Activated T-cell treated with anti-CD3 and anti-CD28 coated beads, Interleukin-2, amount 50 U/mL, for 72 hours (primary cell): ENCODE data around the gene PRSS50. TPM values are rescaled to one million over a fixed set of nuclear protein-coding genes. Genes with fewer than 3 reads are reported as not detected.
A peak's percentile ranks its signal among the peaks of the same experiment; 100 is the strongest.

ENCODE experiments used
- ATAC-seq, 2 donors: fragments of 150-1000 bp; cut with Tn5 transposase; replicated peaks in 1 of 2; 2 replicates each; pipeline ENCODE4 v1.10.0; 2021; ENCODE audit warnings: moderate library complexity in 2 of 2, mild to moderate bottlenecking in 1 of 2
- DNase-seq, 2 donors: peaks; one replicate each; pipeline ENCODE4 v3.0.0; 2021 to 2022; ENCODE audit warnings: mixed read lengths in 1 of 2
- H3K27ac Mint-ChIP-seq: one replicate; pipeline ENCODE4 v1.8.0; 2022; ENCODE audit warnings: mild to moderate bottlenecking, moderate library complexity, mixed read lengths
- H3K27me3 Mint-ChIP-seq: one replicate; pipeline ENCODE4 v1.8.0; 2022; ENCODE audit warnings: low read depth, mixed read lengths
- H3K36me3 Mint-ChIP-seq, 2 donors: one replicate each; pipeline ENCODE4 v1.8.0; 2022; ENCODE audit warnings: mixed read lengths in 2 of 2, mild to moderate bottlenecking in 1 of 2; ENCODE audit not compliant: insufficient read depth in 2 of 2
- H3K4me1 Mint-ChIP-seq: one replicate; pipeline ENCODE4 v1.8.0; 2022; ENCODE audit warnings: low read depth, mixed read lengths
- H3K4me3 Mint-ChIP-seq, 2 donors: one replicate each; pipeline ENCODE4 v1.8.0; 2022; ENCODE audit warnings: mild to moderate bottlenecking in 2 of 2, mixed read lengths in 2 of 2, moderate library complexity in 2 of 2
- H3K9me3 Mint-ChIP-seq, 2 donors: one replicate each; pipeline ENCODE4 v1.8.0; 2022; ENCODE audit warnings: mixed read lengths in 2 of 2
- total RNA-seq, 2 donors: library from RNA; stranded (reverse); gene quantifications; one replicate each; pipeline ENCODE4 v1.2.3, GENCODE V29; 2022

The PRSS50 gene
- total RNA-seq, 2 donors from 2014 or later: 0.07 to 0.09 TPM

DNA sequence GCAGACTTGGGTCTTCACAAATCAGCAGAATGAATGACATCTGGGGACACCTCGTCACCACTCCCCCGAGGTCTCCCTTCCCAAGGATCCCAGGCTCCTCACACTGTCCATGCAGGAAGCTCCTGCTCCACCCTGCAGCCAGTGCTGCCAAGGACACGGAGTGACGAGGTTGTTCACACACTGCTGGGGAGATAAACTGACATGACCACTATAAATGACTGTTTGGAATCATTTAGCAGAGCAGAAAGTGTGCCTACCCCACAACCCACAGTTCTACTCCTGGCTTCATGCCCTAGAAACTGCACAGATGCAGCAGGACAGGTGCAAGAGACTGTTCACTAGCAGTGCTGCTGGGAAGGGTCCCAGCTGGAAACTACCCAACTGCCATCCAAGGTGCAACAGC, 19.7 kb upstream of the PRSS50 start:
- no peak for ATAC-seq
- Mint-ChIP-seq H3K27me3 (peaks cover 6% of the 10 kb centered on the region), H3K27ac (no peak overlapping the region), H3K4me1 (no peaks in the 10 kb centered on the region), H3K9me3 (no peaks in the 10 kb centered on the region), H3K4me3 (no peak overlapping the region), H3K36me3 (no peaks in the 10 kb centered on the region)
- DNase-seq: no peak

DNA sequence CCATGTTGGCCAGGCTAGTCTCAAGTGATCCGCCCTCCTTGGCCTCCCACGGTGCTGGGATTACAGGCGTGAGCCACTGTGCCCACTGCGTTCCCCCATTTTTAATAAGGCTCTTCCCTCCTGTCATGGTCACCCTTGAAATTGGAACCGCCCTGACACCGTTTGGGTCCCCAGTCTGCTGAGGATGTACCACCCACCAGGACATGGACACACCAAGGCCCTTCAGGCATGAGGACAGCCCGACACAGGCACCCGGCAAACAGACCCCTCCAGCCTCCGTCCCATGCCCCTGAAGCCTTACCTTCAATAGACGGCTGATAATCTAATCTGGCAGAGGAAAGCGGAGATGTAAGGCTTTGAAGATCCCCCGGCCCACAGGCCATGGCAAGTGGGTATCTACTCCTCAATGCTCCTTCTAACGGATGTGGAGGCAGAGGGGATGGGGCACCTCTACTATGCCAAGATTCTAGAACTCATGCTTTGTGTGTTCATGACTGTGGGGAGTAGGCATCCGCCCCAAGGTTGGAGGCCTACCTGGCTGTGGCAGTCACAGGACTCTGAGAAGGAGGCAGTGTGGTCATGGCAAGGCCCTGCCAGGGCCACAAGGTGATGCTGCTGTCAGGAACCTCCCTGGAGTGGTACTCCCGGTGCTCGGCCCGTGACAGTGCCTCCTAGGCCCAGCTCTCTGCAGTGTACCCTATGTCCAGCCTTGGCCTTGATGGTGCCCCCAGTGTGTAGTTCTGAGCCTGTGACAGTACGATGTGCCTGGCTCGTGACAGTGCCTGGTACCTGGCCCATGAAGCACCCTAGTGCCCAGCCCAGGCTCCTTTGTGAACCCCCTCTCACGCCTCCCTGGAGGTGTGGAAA, 18.6 kb upstream of the PRSS50 start:
- no peaks in the 10 kb centered on the region for H3K9me3 Mint-ChIP-seq
- no peak for DNase-seq
- H3K27me3 Mint-ChIP-seq: peaks cover 6% of the 10 kb centered on the region
- ATAC-seq: no peak
- no peak overlapping the region for H3K4me3 Mint-ChIP-seq
- no peaks in the 10 kb centered on the region for H3K36me3 Mint-ChIP-seq
- H3K27ac Mint-ChIP-seq: no peak overlapping the region
- H3K4me1 Mint-ChIP-seq: no peaks in the 10 kb centered on the region

DNA sequence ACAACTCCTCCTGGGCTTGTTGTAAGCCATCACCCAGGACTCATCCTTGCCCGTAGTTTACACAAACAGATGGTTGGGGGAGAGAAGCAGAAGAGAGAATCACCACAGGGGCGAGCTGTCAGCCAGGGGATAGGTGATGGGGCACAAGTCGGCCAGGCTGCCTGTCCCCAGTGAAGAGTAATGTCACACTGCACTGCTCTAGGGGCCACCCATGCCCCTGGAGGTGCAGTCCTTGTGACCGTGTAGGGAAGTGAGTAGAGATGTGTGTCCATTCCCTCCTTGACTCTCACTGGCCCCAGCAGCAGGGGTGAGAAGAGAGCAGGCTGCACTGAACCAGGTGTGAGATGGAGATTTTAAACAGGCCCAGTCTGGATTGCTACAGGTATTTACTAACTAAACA, 17.1 kb upstream of the PRSS50 start:
- no peak for DNase-seq
- H3K4me3 Mint-ChIP-seq: no peak overlapping the region
- H3K9me3 Mint-ChIP-seq: no peaks in the 10 kb centered on the region
- ATAC-seq: no peak
- H3K36me3 Mint-ChIP-seq: no peaks in the 10 kb centered on the region
- H3K27me3 Mint-ChIP-seq: peaks cover 6% of the 10 kb centered on the region
- H3K4me1 Mint-ChIP-seq: no peaks in the 10 kb centered on the region
- H3K27ac Mint-ChIP-seq: no peak overlapping the region

DNA sequence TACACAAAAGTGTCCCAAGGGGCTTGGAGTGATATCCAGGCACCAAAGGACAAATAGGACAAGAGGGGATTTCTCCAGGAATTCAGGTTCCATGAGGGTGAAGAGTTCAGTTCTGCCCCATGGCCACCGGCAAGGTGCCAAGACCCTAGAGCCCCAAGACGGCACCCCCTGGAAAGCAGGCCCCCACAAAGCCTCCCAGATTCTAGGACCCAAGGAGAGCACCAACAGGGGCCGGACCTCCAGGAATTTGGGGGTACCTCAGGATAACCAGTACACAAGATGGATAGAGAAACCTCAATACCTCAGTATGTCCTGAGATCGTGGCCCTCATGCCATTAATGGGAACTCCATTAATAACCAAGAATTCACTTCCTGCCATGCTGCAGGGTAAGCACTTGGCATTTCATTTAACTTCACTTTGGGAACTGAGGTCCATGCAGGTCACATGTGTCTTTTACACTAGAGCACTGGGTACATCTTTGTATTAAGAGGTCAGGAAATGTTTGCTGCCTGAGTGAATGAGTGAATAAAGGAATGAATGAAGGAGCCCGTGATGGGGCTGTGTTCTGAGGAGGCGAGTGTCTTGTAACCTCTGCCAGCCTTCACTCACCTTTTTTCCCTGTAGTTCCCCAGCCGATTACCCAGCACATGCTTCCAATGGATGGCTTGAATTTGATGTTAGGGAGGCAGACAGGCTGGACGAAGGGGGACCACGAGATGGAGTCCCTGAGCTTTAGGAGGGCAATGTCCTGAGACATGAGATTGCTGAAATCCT, 15.5 kb upstream of the PRSS50 start:
- no peaks in the 10 kb centered on the region for H3K9me3 Mint-ChIP-seq
- H3K4me1 Mint-ChIP-seq: no peaks in the 10 kb centered on the region
- no peak for DNase-seq
- H3K27me3 Mint-ChIP-seq: peaks cover 6% of the 10 kb centered on the region
- no peak overlapping the region for H3K4me3 Mint-ChIP-seq
- no peak for ATAC-seq
- H3K36me3 Mint-ChIP-seq: no peaks in the 10 kb centered on the region
- H3K27ac Mint-ChIP-seq: no peak overlapping the region

DNA sequence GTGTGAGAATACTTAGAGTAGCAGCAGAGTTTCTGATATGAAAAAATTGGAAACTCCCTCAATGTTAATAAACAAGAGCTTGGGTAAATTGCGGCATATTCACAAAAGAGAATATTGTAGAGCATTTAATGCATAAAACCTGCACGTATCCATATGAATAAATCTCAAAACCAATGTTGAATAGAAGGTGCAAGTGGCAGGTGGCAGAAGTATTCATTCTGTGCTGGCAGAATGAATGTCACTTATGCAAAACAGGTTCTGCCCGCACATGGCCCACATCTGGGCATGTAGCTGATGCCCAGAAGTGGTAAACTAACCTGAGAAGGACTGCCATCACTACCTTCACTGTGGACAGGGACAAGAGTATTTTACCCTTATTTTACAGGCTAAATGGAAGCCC, 14.1 kb upstream of the PRSS50 start:
- H3K4me3 Mint-ChIP-seq: no peak overlapping the region
- ATAC-seq (peak in 1 of 2 donors; percentile 89), DNase-seq (peak in 1 of 2 donors; percentile 21)
- no peaks in the 10 kb centered on the region for H3K4me1 Mint-ChIP-seq
- H3K36me3 Mint-ChIP-seq: no peaks in the 10 kb centered on the region
- no peaks in the 10 kb centered on the region for H3K27me3 Mint-ChIP-seq
- H3K27ac Mint-ChIP-seq: no peak overlapping the region
- H3K9me3 Mint-ChIP-seq: no peaks in the 10 kb centered on the region

GRCh38 chr3:46730819-46731218, 13.2 kb upstream of the PRSS50 start:
- no peaks in the 10 kb centered on the region for H3K36me3 Mint-ChIP-seq
- no peaks in the 10 kb centered on the region for H3K4me1 Mint-ChIP-seq
- H3K4me3 Mint-ChIP-seq: no peak overlapping the region
- DNase-seq (no peak), ATAC-seq (no peak)
- H3K27ac Mint-ChIP-seq: no peak overlapping the region
- no peaks in the 10 kb centered on the region for H3K9me3 Mint-ChIP-seq
- H3K27me3 Mint-ChIP-seq: no peaks in the 10 kb centered on the region

DNA sequence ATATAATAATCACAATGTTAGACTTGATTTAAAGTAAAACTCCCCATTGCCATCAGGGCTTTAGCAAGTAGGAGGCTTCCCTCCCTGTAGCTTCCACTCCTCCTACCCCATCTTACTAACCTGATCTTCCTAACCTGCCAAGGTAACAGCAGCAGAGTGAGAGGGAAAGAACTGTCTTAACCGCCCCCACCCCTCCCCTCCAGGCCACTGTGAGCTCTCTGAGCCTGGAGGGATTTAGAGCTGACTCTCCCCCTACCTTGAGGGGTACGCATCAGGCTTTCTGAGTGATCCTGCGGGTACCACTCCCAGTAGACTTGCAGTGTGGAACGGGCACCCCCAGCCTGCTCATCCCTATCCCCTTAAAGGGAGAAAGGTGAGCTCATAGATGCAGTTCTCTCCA, 11.4 kb upstream of the PRSS50 start:
- ATAC-seq: no peak

DNA sequence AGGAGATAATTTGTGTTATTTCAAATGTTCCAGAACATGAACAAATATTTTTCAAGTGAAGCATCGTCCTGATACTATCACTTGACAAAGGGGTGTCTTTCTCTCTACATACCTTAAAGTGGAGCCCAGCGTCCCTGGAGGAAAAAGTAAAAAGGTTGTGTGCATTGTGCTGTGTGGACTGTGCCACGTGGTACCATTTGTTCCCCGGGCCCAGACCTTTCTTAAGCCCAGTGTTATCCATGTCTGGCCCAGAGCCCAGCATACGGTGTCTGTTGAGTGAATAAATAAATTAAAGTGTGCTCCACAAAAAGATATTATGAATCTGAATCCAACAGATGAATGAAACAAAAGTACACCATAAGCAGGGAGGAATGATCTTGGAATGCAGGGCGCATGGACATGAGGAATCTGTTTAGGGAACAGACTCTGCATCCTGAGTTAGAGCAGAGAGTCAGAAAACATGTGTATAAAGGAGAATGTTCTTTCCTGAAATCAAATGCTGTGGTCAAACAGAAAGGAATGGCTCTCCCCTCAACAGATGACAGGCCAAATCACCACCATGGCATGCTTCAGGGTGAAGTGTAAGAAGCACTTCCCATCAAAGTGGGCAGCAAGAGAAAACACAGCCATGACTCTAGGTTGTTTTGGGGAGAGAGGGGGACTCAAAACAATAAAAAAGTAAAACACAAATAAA, 8.1 kb upstream of the PRSS50 start:
- ATAC-seq: no peak
- Mint-ChIP-seq H3K4me3 (no peak overlapping the region), H3K27ac (no peak overlapping the region)

More for the DNA sequence above, 11.4 kb upstream of the PRSS50 start:
- H3K36me3 Mint-ChIP-seq: no peaks in the 10 kb centered on the region
- no peak for DNase-seq
- H3K27me3 Mint-ChIP-seq: no peaks in the 10 kb centered on the region
- H3K9me3 Mint-ChIP-seq: no peaks in the 10 kb centered on the region
- no peaks in the 10 kb centered on the region for H3K4me1 Mint-ChIP-seq
- H3K27ac Mint-ChIP-seq: no peak overlapping the region
- no peak overlapping the region for H3K4me3 Mint-ChIP-seq

GRCh38 chr3:46724424-46724823, 6.8 kb upstream of the PRSS50 start:
- DNase-seq (no peak), ATAC-seq (peak; percentile 39 to 95)
- peak overlapping the region; percentile 55 for H3K27ac Mint-ChIP-seq
- H3K9me3 Mint-ChIP-seq: no peaks in the 10 kb centered on the region
- H3K27me3 Mint-ChIP-seq: peaks cover 8% of the 10 kb centered on the region
- no peaks in the 10 kb centered on the region for H3K4me1 Mint-ChIP-seq
- peak overlapping the region in 1 of 2 donors; percentile 22 for H3K4me3 Mint-ChIP-seq
- H3K36me3 Mint-ChIP-seq: no peaks in the 10 kb centered on the region

More for the DNA sequence above, 8.1 kb upstream of the PRSS50 start:
- Mint-ChIP-seq H3K36me3 (no peaks in the 10 kb centered on the region), H3K9me3 (no peaks in the 10 kb centered on the region), H3K4me1 (no peaks in the 10 kb centered on the region), H3K27me3 (no peaks in the 10 kb centered on the region)
- DNase-seq: no peak

DNA sequence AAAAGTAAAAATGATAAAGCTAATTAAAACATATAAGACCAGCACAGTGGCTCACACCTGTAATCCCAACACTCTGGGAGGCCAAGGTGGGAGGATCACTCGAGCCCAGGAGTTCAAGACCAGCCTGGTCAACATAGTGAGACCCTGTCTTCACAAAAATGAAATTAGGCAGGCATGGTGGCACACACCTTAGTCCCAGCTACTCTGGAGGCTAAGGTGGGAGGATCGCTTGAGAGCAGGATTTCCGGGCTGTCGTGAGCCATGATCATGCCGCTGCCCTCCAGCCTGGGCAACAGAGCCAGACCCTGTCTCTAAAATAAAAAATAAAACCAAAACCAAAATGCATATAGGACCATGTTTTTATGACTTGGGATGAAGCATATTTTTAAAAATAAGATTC, 4.8 kb upstream of the PRSS50 start:
- Mint-ChIP-seq H3K36me3 (no peaks in the 10 kb centered on the region), H3K27ac (no peak overlapping the region), H3K4me1 (no peaks in the 10 kb centered on the region), H3K4me3 (no peak overlapping the region), H3K9me3 (no peaks in the 10 kb centered on the region), H3K27me3 (peaks cover 15% of the 10 kb centered on the region)
- ATAC-seq (no peak), DNase-seq (no peak)

GRCh38 chr3:46721009-46721408, 3.3 kb upstream of the PRSS50 start:
- DNase-seq: no peak
- Mint-ChIP-seq H3K9me3 (no peaks in the 10 kb centered on the region), H3K27me3 (peaks cover 15% of the 10 kb centered on the region), H3K4me1 (no peaks in the 10 kb centered on the region), H3K27ac (no peak overlapping the region), H3K36me3 (no peaks in the 10 kb centered on the region), H3K4me3 (no peak overlapping the region)
- ATAC-seq: no peak

DNA sequence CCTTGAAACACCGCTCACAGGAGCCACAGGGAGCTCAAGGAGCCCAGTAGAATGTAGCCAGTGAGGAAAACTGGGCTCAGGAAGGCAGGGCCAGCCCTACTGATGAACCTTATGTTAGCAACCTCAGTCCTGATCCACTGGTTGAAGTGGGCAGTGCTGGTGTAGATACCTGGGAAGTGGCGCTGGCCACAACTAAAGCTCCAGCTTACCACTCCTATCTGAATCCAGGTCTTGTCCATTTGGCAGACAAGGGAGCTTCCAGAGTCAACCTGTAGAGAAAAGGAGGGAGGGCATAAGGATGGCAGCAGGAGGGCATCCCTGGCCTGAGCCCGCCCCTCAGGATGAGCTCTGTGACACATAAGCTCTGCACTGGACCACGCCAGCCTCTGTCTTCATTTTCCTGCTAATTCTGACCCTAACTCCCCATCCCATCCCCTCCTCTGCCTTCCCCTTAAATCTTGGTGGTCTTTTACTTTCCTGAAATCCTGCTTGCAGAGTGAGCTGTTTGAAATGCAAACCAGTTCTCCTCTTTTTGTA, 2.1 kb upstream of the PRSS50 start:
- DNase-seq: no peak
- H3K27me3 Mint-ChIP-seq: peaks cover 15% of the 10 kb centered on the region
- H3K9me3 Mint-ChIP-seq: no peaks in the 10 kb centered on the region
- H3K4me3 Mint-ChIP-seq: no peak overlapping the region
- ATAC-seq: no peak
- H3K27ac Mint-ChIP-seq: no peak overlapping the region
- no peaks in the 10 kb centered on the region for H3K4me1 Mint-ChIP-seq
- H3K36me3 Mint-ChIP-seq: no peaks in the 10 kb centered on the region

GRCh38 chr3:46719044-46719565, 1.4 kb upstream of the PRSS50 start:
- no peak for DNase-seq
- Mint-ChIP-seq H3K4me1 (no peaks in the 10 kb centered on the region), H3K4me3 (no peak overlapping the region), H3K36me3 (no peaks in the 10 kb centered on the region), H3K27ac (no peak overlapping the region), H3K9me3 (no peaks in the 10 kb centered on the region), H3K27me3 (peaks cover 15% of the 10 kb centered on the region)
- no peak for ATAC-seq
